LoVo (cell line): ENCODE measurements around the gene NDUFB3.
A peak's percentile ranks its signal among the peaks of the same experiment; 100 is the strongest.
"Not testable (repeated sequence)": the region's sequence is repeated elsewhere in the genome, so short reads cannot be mapped to it uniquely, and the experiment has no call there.

Source experiments
- DNase-seq: peaks from one replicate; pipeline ENCODE4 v3.0.0-alpha.2; 2016; ENCODE audit warnings: low spot score

NDUFB3 gene

DNA sequence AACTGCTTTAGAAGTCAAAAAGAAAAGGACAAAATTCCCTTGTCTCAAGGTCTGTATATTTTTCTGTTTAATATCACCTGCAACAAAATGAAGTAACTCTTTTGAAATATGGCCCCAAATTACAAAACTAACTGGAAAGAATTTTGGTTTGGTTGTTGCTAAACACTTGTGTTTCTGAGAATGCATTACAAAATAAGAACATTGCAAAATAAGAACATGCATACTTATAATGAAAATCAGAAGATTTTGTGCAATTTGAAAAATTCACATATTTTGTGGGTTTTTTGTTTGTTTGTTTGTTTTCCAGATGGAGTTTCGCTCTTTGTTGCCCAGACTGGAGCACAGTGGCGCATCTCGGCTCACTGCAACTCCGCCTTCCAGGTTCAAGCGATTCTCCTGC lies 21.8 kb downstream of the NDUFB3 start:
- DNase-seq: no peak

- no peak for DNase-seq
These were observed 28.7 kb downstream of the NDUFB3 start for GRCh38 chr2:201100497-201100896.

DNA sequence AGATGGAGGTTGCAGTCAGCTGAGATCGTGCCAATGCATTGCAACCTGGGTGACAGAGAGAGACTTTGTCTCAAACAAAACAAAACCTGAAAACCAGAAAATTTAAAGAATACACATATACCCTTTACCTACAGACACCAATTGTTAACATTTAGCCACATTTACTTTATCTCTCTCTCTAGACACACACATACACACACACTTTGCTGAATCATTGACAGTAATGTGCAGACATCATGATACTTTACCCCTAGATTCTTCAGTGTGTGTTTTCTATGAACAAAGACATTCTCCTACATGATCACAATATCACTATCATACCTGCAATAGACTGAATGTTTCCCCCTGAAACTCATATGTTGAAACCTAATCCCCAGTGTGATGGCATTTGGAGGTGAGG lies 34.0 kb downstream of the NDUFB3 start:
- DNase-seq: no peak

- no peak for DNase-seq
These were observed 35.8 kb downstream of the NDUFB3 start for GRCh38 chr2:201107624-201108023.

- no peak for DNase-seq
These were observed 36.5 kb downstream of the NDUFB3 start for GRCh38 chr2:201108341-201108740.

DNA sequence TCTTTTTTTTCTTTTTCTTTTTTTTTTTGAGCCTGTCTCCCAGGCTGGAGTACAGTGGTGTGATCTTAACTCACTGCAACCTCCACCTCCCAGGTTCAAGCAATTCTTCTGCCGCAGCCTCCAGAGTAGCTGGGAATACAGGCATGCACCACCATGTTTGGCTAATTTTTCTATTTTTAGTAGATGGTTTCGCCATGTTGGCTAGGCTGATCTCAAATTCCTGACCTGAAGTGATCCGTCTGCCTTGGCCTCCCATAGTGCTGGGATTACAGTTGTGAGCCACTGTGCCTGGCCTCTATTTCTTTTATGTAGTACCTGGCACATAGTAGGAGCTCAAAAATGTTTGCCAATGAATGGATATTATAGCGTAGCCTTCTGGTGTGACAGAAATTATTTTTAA lies 37.4 kb downstream of the NDUFB3 start:
- no peak for DNase-seq

DNA sequence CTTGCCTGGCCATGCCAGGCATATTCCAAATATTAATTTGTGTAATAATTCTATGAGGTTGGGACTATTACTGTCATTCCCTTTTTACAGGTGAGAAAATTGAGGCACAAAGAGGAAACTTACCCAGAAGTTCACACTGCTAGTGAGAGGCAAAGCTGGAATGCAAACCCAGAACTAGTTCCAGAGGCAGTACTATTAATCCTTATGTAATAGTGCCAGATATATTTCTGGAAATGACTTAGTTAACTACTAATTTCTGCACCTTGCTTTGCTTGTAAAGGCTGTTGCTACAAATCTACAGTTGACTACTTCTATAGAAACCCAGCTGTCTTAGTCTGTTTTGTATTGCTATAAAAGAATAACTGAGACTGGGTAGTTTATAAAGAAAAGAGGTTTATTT lies 38.8 kb downstream of the NDUFB3 start:
- no peak for DNase-seq

DNA sequence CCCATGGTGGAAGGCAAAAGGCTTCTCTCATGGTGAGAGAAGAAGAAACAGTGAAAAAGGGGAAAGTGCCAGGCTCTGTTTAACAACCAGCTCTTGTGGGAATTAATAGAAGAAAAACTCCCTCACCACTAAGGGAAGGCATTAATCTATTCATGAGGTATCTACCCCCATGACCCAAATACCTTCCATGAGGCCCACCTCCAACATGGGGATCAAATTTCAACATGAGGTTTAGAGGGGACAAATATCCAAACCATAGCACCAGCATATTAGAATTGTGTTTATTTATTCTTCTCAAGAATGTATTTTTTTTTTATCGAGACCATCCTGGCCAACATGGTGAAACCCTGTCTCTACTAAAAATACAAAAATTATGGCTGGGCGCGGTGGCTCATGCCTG lies 39.3 kb downstream of the NDUFB3 start:
- DNase-seq: no peak

DNA sequence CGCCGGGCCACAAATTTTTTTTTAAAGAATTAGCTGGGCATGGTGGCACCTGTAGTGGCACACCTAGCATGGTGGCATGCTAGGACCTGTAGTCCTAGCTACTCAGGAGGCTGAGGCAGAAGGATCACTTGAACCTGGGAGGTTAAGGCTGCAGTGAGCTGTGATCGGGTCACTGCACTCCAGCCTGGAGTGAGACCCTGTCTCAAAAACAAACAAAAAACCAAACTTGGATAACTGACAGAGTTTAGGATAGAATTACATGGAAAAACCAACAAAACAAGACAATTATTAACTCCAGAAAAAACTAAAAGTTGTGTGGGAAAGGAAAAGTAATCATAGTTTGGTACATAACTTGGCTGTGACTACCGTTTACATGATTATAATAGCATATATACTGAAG lies 42.5 kb downstream of the NDUFB3 start:
- no peak for DNase-seq

GRCh38 chr2:201114846-201115245 lies 43.0 kb downstream of the NDUFB3 start:
- no peak for DNase-seq

- DNase-seq: peak; percentile 58
These were observed 44.5 kb downstream of the NDUFB3 start, which contains the start of gene CFLAR for GRCh38 chr2:201116115-201116958. CFLAR (plus strand) TSS chr2:201116164; CDS start chr2:201129866, 13,702 bp downstream.

- DNase-seq: peak; percentile 56
These were observed 45.3 kb downstream of the NDUFB3 start for GRCh38 chr2:201116959-201117734.

DNA sequence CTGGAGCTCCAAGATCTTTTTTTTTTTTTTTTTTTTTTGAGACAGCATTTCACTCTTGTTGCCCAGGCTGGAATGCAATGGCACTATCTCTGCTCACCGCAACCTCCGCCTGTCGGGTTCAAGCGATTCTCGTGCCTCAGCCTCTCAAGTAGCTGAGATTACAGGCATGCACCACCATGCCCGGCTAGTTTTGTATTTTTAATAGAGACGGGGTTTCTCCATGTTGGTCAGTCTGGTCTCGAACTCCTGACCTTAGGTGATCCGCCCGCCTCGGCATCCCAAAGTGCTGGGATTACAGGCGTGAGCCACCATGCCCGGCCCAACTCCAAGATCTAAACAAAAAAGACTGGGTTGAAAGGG lies 45.9 kb downstream of the NDUFB3 start:
- not testable (repeated sequence) for DNase-seq

DNA sequence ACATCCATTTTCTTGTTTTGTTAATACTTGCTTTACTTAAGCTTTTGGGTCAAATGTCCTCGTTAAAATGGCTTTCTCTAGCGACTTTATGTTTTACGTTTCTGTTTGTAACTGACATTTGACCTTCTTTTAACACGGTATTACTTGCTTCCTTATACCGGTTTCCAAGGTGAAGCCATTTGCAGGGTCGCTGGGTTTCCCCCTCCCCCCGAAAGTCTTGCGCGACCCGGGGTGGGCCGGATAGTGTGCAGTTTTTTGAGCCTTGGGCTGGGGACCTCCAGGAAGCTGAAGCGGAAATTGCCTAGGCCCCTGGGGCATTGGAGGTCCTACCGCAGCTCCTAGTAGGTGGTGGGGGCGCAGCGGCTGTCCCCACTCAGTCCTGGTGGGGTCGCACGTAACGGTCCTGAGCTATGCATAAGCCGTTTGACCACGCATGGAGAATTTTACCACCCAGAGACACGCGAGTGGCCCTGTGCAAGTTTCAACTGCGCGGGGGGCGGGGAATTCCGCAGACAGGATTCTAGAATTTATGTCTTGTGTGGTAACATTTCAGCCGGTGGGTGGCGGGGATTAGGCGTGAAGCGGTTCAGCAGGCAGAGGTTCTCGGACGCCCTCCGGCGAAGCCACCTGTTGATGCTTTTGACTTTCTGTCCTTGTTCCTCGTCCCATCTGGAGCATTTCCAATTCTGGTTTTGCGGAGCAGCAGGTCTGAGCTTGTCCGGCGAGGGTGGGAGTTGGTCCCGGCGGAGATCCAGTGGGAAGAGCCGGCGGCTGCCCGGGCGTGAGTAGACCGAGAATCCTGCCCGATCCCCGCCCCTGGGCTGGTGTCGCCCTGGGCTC lies 46.5 kb downstream of the NDUFB3 start:
- peak; percentile 85 for DNase-seq

DNA sequence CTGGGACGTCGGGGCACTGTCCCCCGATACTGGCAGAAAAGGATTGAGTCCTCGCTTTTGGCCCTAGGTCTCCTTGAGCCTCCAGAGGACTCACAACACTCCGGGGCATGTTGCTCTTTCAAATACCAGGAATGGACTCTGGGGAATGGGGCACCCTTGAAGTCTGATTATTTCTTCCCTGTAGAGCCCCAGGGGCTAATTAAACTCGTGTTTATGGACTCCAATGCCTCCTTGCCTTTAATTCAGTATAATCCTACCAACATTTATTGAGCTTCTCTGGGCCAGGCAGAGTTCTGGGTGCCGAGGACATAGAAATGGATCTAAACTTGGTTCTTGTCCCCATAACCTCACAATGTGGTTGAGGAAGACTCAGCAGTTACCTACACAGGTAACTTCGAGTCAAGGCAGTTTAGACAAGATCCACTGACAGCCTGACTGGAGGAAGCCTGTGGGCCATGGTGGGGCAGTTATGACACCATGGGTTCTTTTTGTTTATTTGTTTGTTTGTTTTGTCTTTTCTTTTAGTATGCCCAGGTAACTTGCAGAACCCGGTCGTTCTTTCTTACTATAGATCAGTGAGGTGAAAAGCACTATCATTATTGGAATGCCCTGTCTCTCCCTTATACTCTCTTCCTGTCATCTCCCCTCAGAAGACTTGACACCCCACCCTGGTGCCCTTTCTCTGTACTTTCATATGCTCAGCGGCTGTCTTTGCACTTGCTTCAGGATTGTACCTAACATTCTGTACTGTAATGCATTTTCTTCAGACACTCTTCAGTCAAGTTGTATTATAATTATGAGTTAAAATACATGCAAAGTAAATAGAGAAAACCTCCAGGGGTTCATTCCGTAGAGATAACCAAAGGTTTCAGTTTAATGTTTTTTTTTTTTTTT lies 47.4 kb downstream of the NDUFB3 start:
- no peak for DNase-seq

GRCh38 chr2:201122276-201122675 lies 50.5 kb downstream of the NDUFB3 start:
- DNase-seq: no peak

DNA sequence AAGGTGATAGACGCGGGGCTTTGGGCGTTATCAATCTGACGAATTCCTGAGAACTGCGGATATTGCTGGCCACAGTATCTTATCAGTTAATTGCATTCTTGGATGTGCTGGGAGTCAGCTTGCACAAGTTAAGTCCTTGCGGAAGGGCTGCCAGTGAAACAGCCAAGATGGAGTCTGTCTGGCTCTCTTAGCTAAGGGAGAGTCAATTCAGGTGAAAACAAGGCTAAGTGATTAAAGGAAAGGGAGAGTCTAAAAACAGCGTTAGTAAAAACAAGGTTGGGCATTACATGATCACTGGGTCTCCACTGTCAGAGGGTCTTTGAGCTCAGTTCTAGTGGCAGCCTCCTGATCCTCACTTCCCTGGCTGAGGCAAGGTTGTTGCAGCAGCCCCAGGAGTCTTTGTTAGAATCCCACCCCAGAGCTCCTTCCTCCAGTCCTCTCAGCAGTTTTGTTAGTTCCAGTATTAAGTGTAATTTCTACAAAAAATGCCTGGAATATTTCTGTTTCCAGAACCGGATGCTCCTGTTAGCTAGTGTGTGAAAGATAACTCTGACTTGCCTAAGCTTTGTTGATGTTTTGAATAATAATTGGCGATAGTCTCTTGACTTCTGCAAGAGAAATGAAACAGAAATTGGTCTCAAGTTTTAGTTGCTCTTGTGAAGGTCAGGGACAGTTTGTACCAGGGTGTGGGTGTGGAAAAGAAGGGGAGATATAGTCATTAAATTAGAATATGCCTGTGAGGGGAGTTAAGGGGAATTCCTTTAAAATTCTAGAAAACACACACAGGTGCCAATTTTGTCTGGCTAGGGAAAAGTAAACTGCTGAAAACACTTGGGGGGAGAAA lies 54.7 kb downstream of the NDUFB3 start:
- DNase-seq: no peak

DNA sequence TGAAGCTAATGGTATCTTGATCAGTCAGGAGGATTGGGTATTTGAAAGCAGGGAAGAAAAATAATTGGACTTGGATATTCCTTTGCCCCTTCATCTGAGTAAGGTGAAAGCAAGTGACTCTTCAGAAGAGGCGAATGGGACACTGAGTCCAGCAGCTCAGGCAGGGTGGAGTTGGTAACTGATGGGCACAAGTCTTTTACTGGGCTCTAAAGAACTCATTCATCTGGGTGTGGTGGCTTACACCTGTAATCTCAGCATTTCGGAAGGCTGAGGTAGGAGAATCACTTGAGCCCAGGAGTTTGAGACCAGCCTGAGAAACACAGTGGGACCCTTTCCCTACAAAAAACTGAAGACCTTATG lies 55.3 kb downstream of the NDUFB3 start:
- DNase-seq: no peak

DNA sequence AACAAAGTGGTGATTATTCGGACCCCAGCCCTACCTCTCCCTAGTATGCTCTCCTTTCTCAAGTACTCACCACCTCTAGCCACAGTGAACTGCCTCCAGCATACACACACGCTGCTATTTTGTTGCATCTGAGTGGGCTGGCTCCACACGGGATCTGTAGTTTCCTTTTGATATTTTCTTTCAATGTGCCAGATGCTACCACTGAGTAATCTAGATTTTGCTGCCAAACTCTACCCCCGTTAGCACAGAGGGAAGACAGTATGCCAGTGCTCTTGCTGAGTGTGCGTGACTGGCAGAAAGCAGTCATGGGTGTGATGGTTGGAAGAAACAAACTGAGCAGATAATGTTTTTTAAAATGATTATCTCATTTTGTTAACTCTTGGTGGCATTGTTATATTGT lies 55.8 kb downstream of the NDUFB3 start:
- no peak for DNase-seq

DNA sequence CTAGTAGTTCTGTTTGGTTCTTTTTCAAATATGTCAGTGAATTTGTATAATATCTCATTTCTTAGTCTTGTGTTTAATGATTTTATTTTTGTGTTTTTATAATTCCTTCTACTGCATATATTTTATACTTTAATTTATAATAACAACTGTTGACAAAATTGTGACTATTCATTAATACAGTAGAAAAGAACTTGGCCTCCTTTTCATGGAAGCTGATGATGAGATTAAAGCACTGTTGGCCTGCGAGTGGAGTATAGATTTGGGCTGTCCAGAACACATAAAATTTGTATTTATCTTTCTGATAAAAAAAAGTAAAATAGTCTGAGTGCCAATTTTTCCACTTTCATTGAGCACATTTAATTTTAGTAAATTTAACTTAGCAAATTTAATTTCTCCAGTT lies 56.2 kb downstream of the NDUFB3 start:
- no peak for DNase-seq
